CD4-positive, alpha-beta T cell treated with Interleukin-4 for 4 hours (primary cell): Measurements from ENCODE around the gene COQ8A.
"Not testable (repeated sequence)": the region's sequence is repeated elsewhere in the genome, so short reads cannot be mapped to it uniquely, and the experiment has no call there.

Source experiments
- DNase-seq: peaks from one replicate; pipeline ENCODE4 v3.0.0-alpha.2; 2020

COQ8A gene

GRCh38 chr1:226929260-226930111 is 10.6 kb upstream of the COQ8A start:
- DNase-seq = not testable (repeated sequence)

- DNase-seq = no peak
Observed at GRCh38 chr1:226934483-226935237, 5.4 kb upstream of the COQ8A start.

- no peak for DNase-seq
Observed at GRCh38 chr1:226937940-226938725, 2.0 kb upstream of the COQ8A start.

- peak; percentile 47 for DNase-seq
Observed at GRCh38 chr1:226938903-226939437, 1.1 kb upstream of the COQ8A start.

- DNase-seq = no peak
Observed at GRCh38 chr1:226939438-226940028, 561 bp upstream of the COQ8A start.

GRCh38 chr1:226940806-226941067 is 643 bp downstream of the COQ8A start:
- DNase-seq = no peak

GRCh38 chr1:226942392-226942791 is 2.3 kb downstream of the COQ8A start:
- no peak for DNase-seq

- no peak for DNase-seq
Observed at GRCh38 chr1:226943156-226943555, 3.1 kb downstream of the COQ8A start.

- no peak for DNase-seq
Observed at GRCh38 chr1:226943927-226944326, 3.8 kb downstream of the COQ8A start.

- no peak for DNase-seq
Observed at GRCh38 chr1:226945106-226945857, 5.2 kb downstream of the COQ8A start.

- DNase-seq = no peak
Observed at GRCh38 chr1:226945858-226946245, 5.8 kb downstream of the COQ8A start.

- no peak for DNase-seq
Observed at GRCh38 chr1:226946285-226946684, 6.2 kb downstream of the COQ8A start.

GRCh38 chr1:226946841-226947240 is 6.7 kb downstream of the COQ8A start:
- DNase-seq = no peak

- no peak for DNase-seq
Observed at GRCh38 chr1:226948051-226948450, 8.0 kb downstream of the COQ8A start.

GRCh38 chr1:226948480-226948879 is 8.4 kb downstream of the COQ8A start:
- DNase-seq = no peak

GRCh38 chr1:226948996-226949395 is 8.9 kb downstream of the COQ8A start:
- no peak for DNase-seq

- no peak for DNase-seq
Observed at GRCh38 chr1:226949401-226949800, 9.3 kb downstream of the COQ8A start.

GRCh38 chr1:226950316-226950715 is 10.2 kb downstream of the COQ8A start:
- DNase-seq = no peak

- no peak for DNase-seq
Observed at GRCh38 chr1:226950871-226951270, 10.8 kb downstream of the COQ8A start.

GRCh38 chr1:226951286-226952117 is 11.4 kb downstream of the COQ8A start:
- DNase-seq = no peak

GRCh38 chr1:226952118-226952441 is 12.0 kb downstream of the COQ8A start:
- no peak for DNase-seq
